Esophagus squamous epithelium (tissue), 4 donors: Measurements from ENCODE around the gene PRPF4.

Experiments
- CTCF ChIP-seq, 6 experiments: fragments of 450-650 bp in 4 of 6; fragments of 200-600 bp in 2 of 6; sonication (generic) in 2 of 6; IDR thresholded peaks; one replicate each; pipeline ENCODE4 v1.5.1; 2016 to 2019; ENCODE audit warnings: antibody characterized with exemption in 6 of 6, mild to moderate bottlenecking in 4 of 6, moderate library complexity in 4 of 6
- POLR2A ChIP-seq, 4 donors: fragments of 450-650 bp; IDR thresholded peaks; one replicate each; pipeline ENCODE4 v1.6.1; 2017; ENCODE audit warnings: antibody characterized with exemption in 4 of 4, mild to moderate bottlenecking in 4 of 4, moderate library complexity in 3 of 4

GRCh38 chr9:113307396-113307975 is 32.0 kb downstream of the PRPF4 start:
- TF ChIP-seq CTCF (IDR thresholded peaks at IDR 0.05): no peak
- no peak for TF ChIP-seq POLR2A (IDR thresholded peaks at IDR 0.05)
